ENCODE data around the gene CDC45.
"Not testable (repeated sequence)": the region's sequence is repeated elsewhere in the genome, so short reads cannot be mapped to it uniquely, and the experiment has no call there.

CDC45 gene, protein sequence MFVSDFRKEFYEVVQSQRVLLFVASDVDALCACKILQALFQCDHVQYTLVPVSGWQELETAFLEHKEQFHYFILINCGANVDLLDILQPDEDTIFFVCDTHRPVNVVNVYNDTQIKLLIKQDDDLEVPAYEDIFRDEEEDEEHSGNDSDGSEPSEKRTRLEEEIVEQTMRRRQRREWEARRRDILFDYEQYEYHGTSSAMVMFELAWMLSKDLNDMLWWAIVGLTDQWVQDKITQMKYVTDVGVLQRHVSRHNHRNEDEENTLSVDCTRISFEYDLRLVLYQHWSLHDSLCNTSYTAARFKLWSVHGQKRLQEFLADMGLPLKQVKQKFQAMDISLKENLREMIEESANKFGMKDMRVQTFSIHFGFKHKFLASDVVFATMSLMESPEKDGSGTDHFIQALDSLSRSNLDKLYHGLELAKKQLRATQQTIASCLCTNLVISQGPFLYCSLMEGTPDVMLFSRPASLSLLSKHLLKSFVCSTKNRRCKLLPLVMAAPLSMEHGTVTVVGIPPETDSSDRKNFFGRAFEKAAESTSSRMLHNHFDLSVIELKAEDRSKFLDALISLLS

DNA sequence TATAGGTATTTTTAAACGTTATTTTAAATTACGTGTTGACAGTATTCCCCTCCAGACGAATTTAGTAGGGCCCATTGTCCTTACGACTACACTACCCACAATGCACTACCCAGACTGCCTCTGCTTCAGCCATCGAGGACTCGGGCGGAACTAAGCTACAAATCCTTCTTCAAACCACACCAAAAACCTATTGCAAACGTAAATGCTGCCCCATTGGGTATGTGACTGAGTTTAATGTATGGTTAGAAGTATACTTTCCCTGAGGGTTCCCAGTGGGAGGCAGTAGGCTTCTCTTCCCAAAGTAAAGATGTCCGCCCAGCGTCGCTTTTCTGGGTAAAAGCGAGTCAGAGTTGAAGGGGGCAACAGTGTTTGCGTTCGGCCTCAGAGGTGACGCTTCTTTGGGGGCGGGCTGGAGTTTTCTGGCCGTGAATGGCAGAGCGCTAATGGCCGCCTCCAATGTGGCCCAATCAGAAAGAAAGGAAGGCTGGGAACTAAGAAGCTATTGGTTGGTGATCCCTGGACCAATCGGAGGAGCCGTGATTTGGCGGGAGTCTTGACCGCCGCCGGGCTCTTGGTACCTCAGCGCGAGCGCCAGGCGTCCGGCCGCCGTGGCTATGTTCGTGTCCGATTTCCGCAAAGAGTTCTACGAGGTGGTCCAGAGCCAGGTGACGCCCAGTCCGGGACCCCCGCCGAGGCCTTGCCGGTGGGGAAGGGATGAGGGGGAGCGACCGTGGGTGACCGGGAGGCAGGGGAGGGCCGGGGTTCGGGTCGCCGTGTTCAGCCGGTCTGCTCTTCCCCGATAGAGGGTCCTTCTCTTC lies at the start of gene CDC45:
TSS of gene CDC45 (plus strand) at position 566 of the 818 bp plus-strand sequence. CDS start at position 615, 49 bp downstream.
- peak; percentile 99 for DNase-seq (ENCODE audit: low spot score)

DNA sequence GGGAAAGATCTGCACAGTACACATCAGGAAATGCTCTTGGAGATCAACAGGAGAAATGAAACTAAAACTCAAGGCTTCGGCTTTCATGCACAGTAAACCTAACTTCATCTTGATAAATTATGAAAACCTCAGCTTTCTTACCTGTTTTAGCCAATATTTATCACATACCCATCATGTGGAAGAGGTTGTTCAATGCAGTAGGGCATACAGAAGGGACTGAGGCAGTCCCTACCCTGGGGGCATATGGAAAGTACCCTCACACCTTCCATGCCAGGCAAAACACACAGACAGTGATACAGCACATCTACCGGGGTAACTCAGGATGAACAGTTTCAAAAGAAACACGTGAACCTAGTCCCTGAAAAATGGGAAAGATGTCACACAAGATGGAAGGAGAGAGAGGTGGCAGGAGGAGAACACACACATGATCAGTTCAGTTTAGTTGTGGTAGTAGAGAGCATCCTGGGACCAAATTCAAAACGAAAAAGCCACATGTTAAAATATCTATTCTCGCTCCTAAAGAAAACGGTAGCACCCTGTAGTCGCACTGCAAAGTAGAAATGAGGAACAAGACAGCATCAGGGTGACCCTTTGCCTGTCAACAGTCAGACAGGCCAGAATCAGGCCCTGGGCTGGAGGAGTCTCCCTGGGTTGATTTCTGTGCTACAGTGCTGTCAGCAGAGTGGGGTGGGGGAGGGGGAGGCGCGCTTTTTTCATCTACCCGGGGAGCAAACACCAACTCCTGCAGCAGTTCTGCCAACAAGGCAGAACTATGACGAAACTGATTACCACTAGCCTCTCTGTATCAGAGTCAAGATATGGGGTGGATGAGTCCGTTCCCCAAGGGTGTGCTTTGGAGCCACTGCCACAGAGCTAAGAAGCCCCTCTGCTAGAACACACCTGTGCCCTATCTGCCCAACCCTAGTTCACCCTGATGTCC lies 49.5 kb upstream of the CDC45 start:
- no peak for DNase-seq (ENCODE audit: low spot score)

GRCh38 chr22:19430890-19431541 lies 48.7 kb upstream of the CDC45 start:
- DNase-seq (ENCODE audit: low spot score), result no peak

DNA sequence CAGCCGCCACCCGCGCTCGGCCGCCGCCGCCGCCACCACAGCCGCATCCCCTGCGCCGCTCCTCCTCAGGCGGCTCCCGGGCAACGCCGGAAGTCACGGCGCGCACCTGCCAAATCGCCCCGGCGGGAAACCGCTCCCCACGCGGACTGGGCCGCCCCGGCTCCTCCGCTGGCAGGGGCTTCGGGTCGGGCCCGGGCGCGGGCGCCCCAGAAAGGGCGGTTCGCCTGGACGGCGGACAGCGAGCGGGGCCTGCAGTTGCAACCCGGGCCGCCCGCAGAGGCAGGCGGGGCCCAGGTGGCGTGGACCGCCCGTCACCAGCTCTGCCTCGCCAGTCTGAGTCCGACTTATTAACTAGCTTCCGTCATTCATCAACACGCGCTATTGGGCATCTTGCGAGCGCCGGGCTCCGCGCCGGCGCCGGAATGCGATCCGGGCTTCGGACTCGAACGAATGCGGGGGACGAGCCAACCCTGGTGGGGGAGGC lies 48.0 kb upstream of the CDC45 start, which contains the start of gene HIRA:
TSS of gene HIRA (minus strand) at position 85 of the 484 bp plus-strand sequence. CDS start 257 bp downstream, outside the sequence.
- peak; percentile 81 for DNase-seq (ENCODE audit: low spot score)

DNA sequence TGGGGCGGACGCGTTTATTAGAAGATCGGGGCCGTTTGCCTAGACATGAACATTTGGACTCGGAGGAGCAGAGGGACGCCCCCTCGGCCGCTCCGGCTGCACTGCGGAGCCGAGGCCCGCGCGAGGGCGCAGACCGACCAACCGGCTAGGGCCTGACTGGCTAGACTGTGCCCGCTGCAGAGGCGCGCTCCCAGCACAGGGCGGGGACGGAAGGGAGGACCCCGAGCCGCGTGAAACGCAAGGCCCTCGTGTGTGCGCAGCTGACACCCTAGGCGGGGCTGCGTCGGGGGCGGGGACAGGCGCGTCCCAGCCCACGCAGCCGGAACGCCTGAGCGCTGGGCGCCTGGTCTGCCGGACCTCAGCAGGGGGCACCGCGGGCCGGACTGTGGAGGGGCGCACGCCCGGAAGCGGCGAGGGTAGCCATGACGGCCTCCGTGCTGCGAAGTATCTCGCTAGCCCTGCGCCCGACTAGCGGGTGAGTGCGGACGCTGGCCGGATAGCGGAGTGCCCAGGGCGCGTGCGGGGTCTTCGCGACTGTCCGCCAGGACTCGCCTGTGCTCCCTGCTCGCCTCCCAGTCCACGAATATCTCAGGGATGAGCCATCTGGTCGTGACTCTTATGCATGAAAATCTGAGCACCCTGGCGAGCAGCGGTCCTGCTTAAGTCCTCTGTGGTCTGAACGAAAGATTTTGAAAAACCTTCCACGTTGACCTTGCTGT lies 47.4 kb upstream of the CDC45 start, which contains the start of gene MRPL40:
TSS of gene MRPL40 (plus strand) at position 413 of the 719 bp plus-strand sequence. CDS start at position 423, 10 bp downstream.
- peak; percentile 91 for DNase-seq (ENCODE audit: low spot score)

DNA sequence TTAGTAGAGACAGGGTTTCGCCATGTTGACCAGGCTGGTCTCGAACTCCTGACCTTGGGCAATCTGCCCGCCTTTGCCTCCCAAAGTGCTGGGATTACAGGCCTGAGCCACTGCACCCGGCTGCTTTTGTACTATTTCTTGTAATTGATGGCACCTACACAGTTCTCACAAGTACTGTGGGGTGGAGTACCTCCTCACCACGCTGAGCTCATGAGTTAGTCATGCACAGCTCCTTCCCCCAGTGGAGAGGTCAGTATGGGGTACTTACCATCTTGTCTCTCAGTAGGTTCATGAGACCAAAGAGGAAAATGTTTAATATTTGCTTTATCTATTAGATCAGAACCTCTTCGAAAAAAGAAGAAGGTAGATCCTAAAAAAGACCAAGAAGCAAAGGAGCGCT lies 45.3 kb upstream of the CDC45 start:
- no peak for DNase-seq (ENCODE audit: low spot score)

GRCh38 chr22:19434829-19435580 lies 44.7 kb upstream of the CDC45 start:
- no peak for DNase-seq (ENCODE audit: low spot score)

- DNase-seq (ENCODE audit: low spot score), result not testable (repeated sequence)
Observed at GRCh38 chr22:19436444-19437161, 43.1 kb upstream of the CDC45 start.

- no peak for DNase-seq (ENCODE audit: low spot score)
Observed at GRCh38 chr22:19438298-19438697, 41.4 kb upstream of the CDC45 start.

GRCh38 chr22:19440411-19441195 lies 39.1 kb upstream of the CDC45 start:
- DNase-seq (ENCODE audit: low spot score), result no peak

DNA sequence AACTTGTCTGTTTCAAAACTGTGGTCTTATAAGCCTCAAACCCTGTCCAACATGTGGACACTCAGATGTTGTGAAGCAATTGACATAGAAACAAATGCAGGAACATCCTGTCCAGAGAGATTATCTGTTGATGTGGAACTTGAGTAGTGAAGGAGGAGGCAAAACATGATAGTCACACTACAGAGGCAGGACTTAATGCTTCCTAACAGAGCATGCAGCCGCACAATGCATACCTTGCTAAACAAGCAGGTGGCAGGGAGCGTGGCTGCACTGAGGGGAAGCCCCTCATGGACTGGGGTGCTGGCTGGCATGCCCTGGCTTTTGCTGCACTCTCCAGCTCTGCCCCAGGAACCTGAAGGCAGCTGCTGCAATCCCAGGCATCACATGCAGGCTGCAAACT lies 37.6 kb upstream of the CDC45 start:
- no peak for DNase-seq (ENCODE audit: low spot score)

DNA sequence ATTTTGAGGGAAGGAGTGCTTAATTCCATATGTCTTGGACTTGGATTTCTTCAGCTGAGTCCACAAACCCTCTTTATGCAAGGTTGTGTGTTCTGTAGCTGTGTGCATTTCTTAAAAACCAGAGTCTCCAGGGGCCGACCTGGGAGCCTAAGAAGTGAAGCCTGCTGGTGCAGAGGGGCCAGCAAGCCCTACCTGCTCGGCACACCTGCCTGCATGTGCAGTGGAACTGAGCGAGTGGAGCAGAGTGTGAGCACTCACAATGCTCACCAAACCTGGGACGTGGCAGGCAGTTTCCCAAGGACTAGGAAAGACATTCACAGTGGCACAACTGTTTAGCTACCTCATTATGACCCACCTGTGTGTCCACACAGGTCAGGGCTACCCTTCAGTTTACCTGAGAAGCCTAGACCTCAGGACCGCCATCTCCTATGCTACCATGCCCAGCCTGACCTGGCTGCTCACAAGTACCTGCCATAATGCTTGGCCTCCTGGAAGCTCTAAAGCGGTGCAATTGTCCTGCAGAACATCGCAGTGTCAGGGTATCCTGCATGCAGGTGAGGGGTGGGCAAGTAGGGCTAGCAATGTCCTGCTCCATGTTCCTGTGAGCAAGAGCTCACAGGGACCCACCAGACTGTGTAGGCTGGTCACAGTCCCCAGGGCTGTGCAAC lies 36.0 kb upstream of the CDC45 start:
- DNase-seq (ENCODE audit: low spot score), result no peak

GRCh38 chr22:19445279-19445982 lies 34.3 kb upstream of the CDC45 start:
- not testable (repeated sequence) for DNase-seq (ENCODE audit: low spot score)

- DNase-seq (ENCODE audit: low spot score), result no peak
Observed at GRCh38 chr22:19446603-19447329, 33.0 kb upstream of the CDC45 start.

DNA sequence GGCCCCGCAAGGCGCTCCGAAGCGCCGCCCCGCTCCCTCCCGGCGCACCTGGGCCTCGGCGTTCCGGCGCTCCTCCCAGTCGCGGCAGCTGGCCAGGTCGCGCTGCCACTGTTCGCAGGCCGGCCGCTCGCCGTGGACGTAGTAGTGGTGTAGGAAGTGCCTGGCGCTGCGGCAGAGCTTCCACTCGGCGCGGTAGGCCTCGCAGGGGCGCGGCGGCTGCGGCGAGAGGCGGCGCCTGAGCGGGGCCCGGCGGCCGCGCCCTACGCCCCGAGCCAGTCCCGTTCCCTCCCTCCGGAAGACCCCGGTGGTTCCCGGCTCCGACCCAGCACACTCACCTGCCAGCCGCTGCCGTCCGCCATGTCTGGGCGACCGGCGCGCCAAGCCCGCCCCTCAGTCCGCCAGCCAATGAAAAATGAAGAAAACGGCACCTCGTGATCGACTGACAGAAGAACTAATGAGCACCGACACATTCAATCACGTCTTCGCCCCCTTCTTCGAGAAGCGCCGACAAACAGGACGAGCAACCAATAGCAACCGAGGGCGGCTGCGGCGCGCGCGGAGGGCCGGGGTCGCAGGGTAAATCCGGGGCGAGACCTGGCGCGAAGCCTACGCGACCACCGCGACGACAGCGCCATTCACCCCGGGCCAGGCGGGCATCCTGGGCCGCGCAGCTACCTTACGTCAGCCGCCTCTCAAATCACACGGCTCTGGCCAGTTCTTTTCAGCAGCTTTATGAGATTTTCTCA lies 32.2 kb upstream of the CDC45 start, which contains the start of gene C22orf39:
TSS of gene C22orf39 (minus strand) at position 382 of the 746 bp plus-strand sequence. CDS start at position 359, 23 bp downstream.
- peak; percentile 98 for DNase-seq (ENCODE audit: low spot score)
